SK-N-DZ (cell line): ENCODE data around the gene ZNF175. TPM values are rescaled to one million over a fixed set of nuclear protein-coding genes. Genes with fewer than 3 reads are reported as not detected.

Source experiments
- DNase-seq: peaks from one replicate; pipeline ENCODE4 v3.0.0-alpha.2; 2015; ENCODE audit warnings: low spot score
- polyA plus RNA-seq, 2 experiments: library from polyadenylated mRNA; depleted of rRNA; stranded (reverse); fragments of >200 nt; gene quantifications; 2 replicates each; pipeline ENCODE4 v1.2.3, GENCODE V29; 2014

Gene ZNF175
- polyA plus RNA-seq (2014; cell fraction: cytosol; rRNA removed) = 2.9 and 5.4 TPM in 2 replicates
- polyA plus RNA-seq (2014; cell fraction: nucleus; rRNA removed) = 3.5 and 5.9 TPM in 2 replicates

GRCh38 chr19:51570962-51571575, at the start of gene ZNF175:
TSS of gene ZNF175 (plus strand) at chr19:51571283. CDS start at chr19:51573330, 2,047 bp downstream.
- DNase-seq = peak; percentile 93

GRCh38 chr19:51521357-51521756, 49.7 kb upstream of the ZNF175 start:
- no peak for DNase-seq

- DNase-seq = no peak
Observed at GRCh38 chr19:51521781-51522180, 49.3 kb upstream of the ZNF175 start.

- no peak for DNase-seq
Observed at GRCh38 chr19:51524666-51525264, 46.3 kb upstream of the ZNF175 start.

- no peak for DNase-seq
Observed at GRCh38 chr19:51525651-51526050, 45.4 kb upstream of the ZNF175 start.

GRCh38 chr19:51529301-51529700, 41.8 kb upstream of the ZNF175 start:
- no peak for DNase-seq

GRCh38 chr19:51530616-51531015, 40.5 kb upstream of the ZNF175 start:
- no peak for DNase-seq

GRCh38 chr19:51531349-51532315, 39.5 kb upstream of the ZNF175 start, which contains the start of gene SIGLEC6:
TSS of gene SIGLEC6 (minus strand) at chr19:51531670. CDS start at chr19:51531648, 22 bp downstream.
- no peak for DNase-seq

GRCh38 chr19:51535535-51535934, 35.5 kb upstream of the ZNF175 start:
- no peak for DNase-seq

GRCh38 chr19:51539821-51540366, 31.2 kb upstream of the ZNF175 start:
- DNase-seq = no peak

GRCh38 chr19:51541458-51542357, 29.4 kb upstream of the ZNF175 start:
- no peak for DNase-seq

- no peak for DNase-seq
Observed at GRCh38 chr19:51542699-51543098, 28.4 kb upstream of the ZNF175 start.

- DNase-seq = no peak
Observed at GRCh38 chr19:51544038-51544437, 27.0 kb upstream of the ZNF175 start.

- no peak for DNase-seq
Observed at GRCh38 chr19:51546107-51546649, 24.9 kb upstream of the ZNF175 start.

- DNase-seq = no peak
Observed at GRCh38 chr19:51546650-51547396, 24.3 kb upstream of the ZNF175 start.

GRCh38 chr19:51547397-51548212, 23.5 kb upstream of the ZNF175 start:
- no peak for DNase-seq

- no peak for DNase-seq
Observed at GRCh38 chr19:51548213-51548651, 22.9 kb upstream of the ZNF175 start.

GRCh38 chr19:51548891-51549305, 22.2 kb upstream of the ZNF175 start:
- DNase-seq = no peak
